SH-SY5Y (cell line): ENCODE measurements around the gene DIABLO.

Experiments
- GATA2 ChIP-seq: IDR thresholded peaks from 2 replicates; pipeline ENCODE4 v1.6.1; 2011; ENCODE audit warnings: mild to moderate bottlenecking, low read depth, low read length
- GATA3 ChIP-seq: IDR thresholded peaks from 2 replicates; pipeline ENCODE4 v1.6.1; 2011; ENCODE audit warnings: low read depth, mild to moderate bottlenecking, low read length, moderate library complexity

Gene DIABLO

GRCh38 chr12:122228092-122228491 is 2.2 kb upstream of the DIABLO start:
- TF ChIP-seq GATA3 (peak; percentile 91), GATA2 (peak; percentile 96)

- TF ChIP-seq GATA2 (no peak), GATA3 (no peak)
Measured at GRCh38 chr12:122227341-122227740, 1.5 kb upstream of the DIABLO start.

GRCh38 chr12:122226366-122227125 is 694 bp upstream of the DIABLO start:
- TF ChIP-seq GATA3 (no peak), GATA2 (no peak)

- TF ChIP-seq GATA3 (no peak), GATA2 (no peak)
Measured at GRCh38 chr12:122216445-122216844, 9.4 kb downstream of the DIABLO start.

GRCh38 chr12:122215771-122216170 is 10.1 kb downstream of the DIABLO start:
- no peak for TF ChIP-seq GATA2
- no peak for TF ChIP-seq GATA3

- no peak for TF ChIP-seq GATA3
- no peak for TF ChIP-seq GATA2
Measured at GRCh38 chr12:122208073-122208820, 17.6 kb downstream of the DIABLO start.

GRCh38 chr12:122207391-122207790 is 18.5 kb downstream of the DIABLO start:
- TF ChIP-seq GATA3 (no peak), GATA2 (no peak)

- TF ChIP-seq GATA3 (no peak), GATA2 (no peak)
Measured at GRCh38 chr12:122206976-122207375, 18.9 kb downstream of the DIABLO start.

- TF ChIP-seq GATA2 (no peak), GATA3 (no peak)
Measured at GRCh38 chr12:122206111-122206881, 19.6 kb downstream of the DIABLO start.

- TF ChIP-seq GATA3 (no peak), GATA2 (no peak)
Measured at GRCh38 chr12:122205053-122205925, 20.6 kb downstream of the DIABLO start.

- no peak for TF ChIP-seq GATA2
- no peak for TF ChIP-seq GATA3
Measured at GRCh38 chr12:122204167-122205052, 21.4 kb downstream of the DIABLO start.

GRCh38 chr12:122203301-122204166 is 22.3 kb downstream of the DIABLO start, which contains the start of gene B3GNT4:
B3GNT4 (plus strand) TSS chr12:122203709; CDS start chr12:122204619, 910 bp downstream.
- no peak for TF ChIP-seq GATA3
- TF ChIP-seq GATA2 = no peak; the same call in 1 of the 2 replicates
